ENCODE results near the gene GABARAP. TPM values are rescaled to one million over a fixed set of nuclear protein-coding genes. Genes with fewer than 3 reads are reported as not detected.
A peak's percentile ranks its signal among the peaks of the same experiment; 100 is the strongest.

Gene GABARAP
- total RNA-seq, 4 donors from 2014 or later: 112 to 840 (median 273) TPM

DNA sequence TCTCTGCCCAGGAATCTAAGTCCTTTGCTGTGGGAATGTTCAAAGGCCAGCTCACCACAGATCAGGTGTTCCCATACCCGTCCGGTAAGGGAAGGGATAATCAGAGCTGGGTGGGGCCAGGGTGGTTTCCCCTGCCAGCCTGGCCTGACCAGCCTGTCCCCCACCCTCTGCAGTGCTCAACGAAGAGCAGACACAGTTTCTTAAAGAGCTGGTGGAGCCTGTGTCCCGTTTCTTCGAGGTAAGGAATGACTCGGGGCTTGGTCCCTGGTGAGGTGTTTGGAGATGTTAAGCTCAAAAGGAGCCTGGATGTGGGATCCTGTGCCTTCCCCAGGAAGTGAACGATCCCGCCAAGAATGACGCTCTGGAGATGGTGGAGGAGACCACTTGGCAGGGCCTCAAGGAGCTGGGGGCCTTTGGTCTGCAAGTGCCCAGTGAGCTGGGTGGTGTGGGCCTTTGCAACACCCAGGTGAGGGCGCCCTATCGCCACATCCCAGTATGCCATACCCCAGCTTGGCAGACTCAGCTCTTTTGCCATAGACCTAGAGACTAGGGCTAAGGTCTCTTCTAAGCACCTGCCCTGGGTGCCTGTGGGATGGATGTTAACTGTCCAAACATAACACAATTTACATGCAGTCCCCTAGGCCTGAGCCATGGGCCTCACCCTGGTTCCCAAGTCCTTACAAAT, 21.5 kb downstream of the GABARAP start:
- H3K27ac ChIP-seq: peak overlapping the region; percentile 10 to 98 (median 97)
- 22 to 28% methylated on average over 10 to 11 of the region's 11 CpGs for WGBS, 2 donors
- peak overlapping the region; percentile 46 to 97 (median 90) for H3K4me3 ChIP-seq (replicated peaks in 1 of 3)
- H3K4me1 ChIP-seq: peaks cover 24 to 53% of the 10 kb centered on the region in 2 donors
- peaks cover 41 to 46% of the 10 kb centered on the region in 2 donors for H3K36me3 ChIP-seq
- DNase-seq: peak; percentile 39 to 55
- no peaks in the 10 kb centered on the region for H3K27me3 ChIP-seq
- intact Hi-C loops (cut with DNase I): no loop called here
- TF ChIP-seq POLR2A (IDR thresholded peaks at IDR 0.05): no peak
- TF ChIP-seq, protein P1, sequence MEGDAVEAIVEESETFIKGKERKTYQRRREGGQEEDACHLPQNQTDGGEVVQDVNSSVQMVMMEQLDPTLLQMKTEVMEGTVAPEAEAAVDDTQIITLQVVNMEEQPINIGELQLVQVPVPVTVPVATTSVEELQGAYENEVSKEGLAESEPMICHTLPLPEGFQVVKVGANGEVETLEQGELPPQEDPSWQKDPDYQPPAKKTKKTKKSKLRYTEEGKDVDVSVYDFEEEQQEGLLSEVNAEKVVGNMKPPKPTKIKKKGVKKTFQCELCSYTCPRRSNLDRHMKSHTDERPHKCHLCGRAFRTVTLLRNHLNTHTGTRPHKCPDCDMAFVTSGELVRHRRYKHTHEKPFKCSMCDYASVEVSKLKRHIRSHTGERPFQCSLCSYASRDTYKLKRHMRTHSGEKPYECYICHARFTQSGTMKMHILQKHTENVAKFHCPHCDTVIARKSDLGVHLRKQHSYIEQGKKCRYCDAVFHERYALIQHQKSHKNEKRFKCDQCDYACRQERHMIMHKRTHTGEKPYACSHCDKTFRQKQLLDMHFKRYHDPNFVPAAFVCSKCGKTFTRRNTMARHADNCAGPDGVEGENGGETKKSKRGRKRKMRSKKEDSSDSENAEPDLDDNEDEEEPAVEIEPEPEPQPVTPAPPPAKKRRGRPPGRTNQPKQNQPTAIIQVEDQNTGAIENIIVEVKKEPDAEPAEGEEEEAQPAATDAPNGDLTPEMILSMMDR (IDR thresholded peaks at IDR 0.05): peak in 3 of 6 experiments; percentile 11 to 24 (median 19)
- no peaks in the 10 kb centered on the region for H3K9me3 ChIP-seq

DNA sequence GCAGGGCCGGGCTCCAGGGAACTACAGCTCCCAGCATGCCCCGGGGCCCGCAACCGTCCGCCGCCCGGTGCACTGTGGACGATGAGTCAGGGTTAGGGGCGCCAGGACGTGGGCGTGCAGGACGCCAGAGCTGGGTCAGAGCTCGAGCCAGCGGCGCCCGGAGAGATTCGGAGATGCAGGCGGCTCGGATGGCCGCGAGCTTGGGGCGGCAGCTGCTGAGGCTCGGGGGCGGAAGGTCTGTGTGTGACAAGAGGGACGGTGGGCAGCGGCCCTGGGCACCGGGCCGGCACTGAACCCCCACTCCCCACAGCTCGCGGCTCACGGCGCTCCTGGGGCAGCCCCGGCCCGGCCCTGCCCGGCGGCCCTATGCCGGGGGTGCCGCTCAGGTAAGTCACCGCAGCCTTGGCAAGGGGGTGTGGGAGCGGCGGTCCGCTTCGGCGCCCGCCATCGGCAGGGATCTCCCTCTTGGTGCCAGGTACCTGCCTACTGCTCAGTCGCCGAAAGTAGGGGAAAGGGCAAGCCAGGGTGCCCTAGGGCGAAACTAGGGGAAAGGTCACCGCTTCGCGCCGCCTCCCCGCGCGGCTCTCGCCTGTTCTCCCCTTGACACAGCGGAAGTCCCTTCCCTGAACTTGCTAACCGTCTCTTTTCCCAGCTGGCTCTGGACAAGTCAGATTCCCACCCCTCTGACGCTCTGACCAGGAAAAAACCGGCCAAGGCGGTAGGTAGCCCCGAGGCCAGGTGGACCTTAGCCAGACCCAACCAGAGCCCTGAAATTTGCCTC, 22.2 kb downstream of the GABARAP start, which contains the start of the genes ACADVL and DLG4:
Gene ACADVL, plus strand, starts transcription at position 127 of the 781 bp plus-strand sequence. Its CDS starts 47 bp downstream, at position 174.
Gene DLG4, minus strand, starts transcription at position 25 of the 781 bp plus-strand sequence.
- TF ChIP-seq, protein P1 (IDR thresholded peaks at IDR 0.05): no peak
- TF ChIP-seq POLR2A (IDR thresholded peaks at IDR 0.05): peak in 1 of 2 donors; percentile 90
- intact Hi-C loops (cut with DNase I): no loop called here
- Histone ChIP-seq H3K4me1 (peaks cover 28 to 61% of the 10 kb centered on the region in 2 donors), H3K9me3 (no peaks in the 10 kb centered on the region), H3K27ac (peak within 1 kb of the TSS; percentile 10 to 98 (median 97)), H3K36me3 (peaks cover 34 to 38% of the 10 kb centered on the region in 2 donors), H3K4me3 (replicated peaks in 1 of 3) (peak within 1 kb of the TSS; percentile 46 to 97 (median 90)), H3K27me3 (no peaks in the 10 kb centered on the region)
- WGBS, 2 donors: 0 to 1% methylated on average over 13 to 43 of the region's 63 CpGs
- peak; percentile 90 to 92 for DNase-seq

DNA sequence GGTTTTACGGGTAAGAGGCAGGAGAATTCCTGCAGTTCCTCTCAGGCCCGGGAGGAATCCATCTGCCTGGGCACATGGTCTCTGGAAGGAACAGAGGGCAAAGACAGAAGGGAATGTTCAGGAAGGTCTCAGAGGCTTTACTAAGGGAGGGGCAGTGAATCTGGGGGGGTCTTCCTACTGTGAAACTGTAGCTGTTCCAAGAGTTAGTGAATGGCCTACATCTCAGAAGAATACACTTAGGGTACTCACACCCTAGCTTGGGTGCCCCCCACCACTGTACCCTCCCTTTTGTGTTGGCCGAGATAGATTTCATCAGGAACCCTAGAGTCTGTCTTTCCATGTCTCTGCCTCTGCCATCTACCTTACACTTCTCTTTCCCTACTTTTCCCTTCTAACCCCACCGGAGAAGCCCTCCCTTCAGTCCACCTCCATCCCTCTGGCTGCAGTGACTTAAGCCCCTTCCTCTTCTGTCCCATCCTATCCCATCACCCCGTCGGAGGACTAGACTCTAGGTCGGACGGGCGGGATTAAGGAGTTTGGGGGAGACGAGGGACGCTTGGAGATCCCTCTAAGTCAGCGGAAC, 22.9 kb downstream of the GABARAP start:
- H3K9me3 ChIP-seq: no peaks in the 10 kb centered on the region
- H3K36me3 ChIP-seq: peaks cover 27 to 33% of the 10 kb centered on the region in 2 donors
- peak overlapping the region in 1 of 3 donors; percentile 97 for H3K4me3 ChIP-seq (replicated peaks in 1 of 3)
- H3K27me3 ChIP-seq: no peaks in the 10 kb centered on the region
- H3K27ac ChIP-seq: peak overlapping the region; percentile 10 to 98 (median 97)
- WGBS, 2 donors: 19 to 21% methylated on average over 12 of the region's 12 CpGs
- TF ChIP-seq, protein P1 (IDR thresholded peaks at IDR 0.05): peak in 1 of 6 experiments; percentile 3
- no peak for TF ChIP-seq POLR2A (IDR thresholded peaks at IDR 0.05)
- peaks cover 33 to 67% of the 10 kb centered on the region in 2 donors for H3K4me1 ChIP-seq
- intact Hi-C loops (cut with DNase I): no loop called here
- DNase-seq: no peak

DNA sequence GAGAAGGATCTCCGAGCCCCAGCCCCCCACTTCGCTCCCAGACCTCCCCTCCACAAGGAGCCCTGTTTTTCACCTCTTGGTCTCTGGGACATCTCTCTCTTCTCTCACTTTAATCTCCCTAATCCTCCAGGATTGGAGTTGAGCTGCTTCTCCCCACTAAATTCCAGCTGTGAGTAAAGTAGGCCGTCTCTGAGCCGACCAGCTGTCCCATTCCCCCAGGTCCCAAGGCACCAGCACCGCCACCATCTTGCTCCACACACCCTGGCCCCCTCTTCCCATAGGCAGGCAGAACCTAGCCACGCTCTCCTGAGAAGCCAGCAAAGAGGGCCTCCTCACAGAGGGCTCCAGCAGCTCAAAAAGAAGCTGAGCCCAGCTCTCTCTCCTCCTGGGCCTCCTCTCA, 23.5 kb downstream of the GABARAP start:
- no peak for DNase-seq
- Histone ChIP-seq H3K4me3 (replicated peaks in 1 of 3) (no peak overlapping the region), H3K36me3 (peaks cover 21 to 27% of the 10 kb centered on the region in 2 donors), H3K27ac (peak overlapping the region in 2 of 3 donors; percentile 97 to 98), H3K9me3 (no peaks in the 10 kb centered on the region), H3K27me3 (no peaks in the 10 kb centered on the region), H3K4me1 (peaks cover 35 to 69% of the 10 kb centered on the region in 2 donors)
- TF ChIP-seq, protein P1 (IDR thresholded peaks at IDR 0.05): no peak
- no peak for TF ChIP-seq POLR2A (IDR thresholded peaks at IDR 0.05)
- intact Hi-C loops (cut with DNase I): no loop called here
- whole genome bisulfite sequencing, 2 donors: 61 to 71% methylated on average over 6 of the region's 6 CpGs

Data from thyroid gland (tissue), 4 donors.